Measurements from ENCODE around the gene CITED4.

CITED4 gene

DNA sequence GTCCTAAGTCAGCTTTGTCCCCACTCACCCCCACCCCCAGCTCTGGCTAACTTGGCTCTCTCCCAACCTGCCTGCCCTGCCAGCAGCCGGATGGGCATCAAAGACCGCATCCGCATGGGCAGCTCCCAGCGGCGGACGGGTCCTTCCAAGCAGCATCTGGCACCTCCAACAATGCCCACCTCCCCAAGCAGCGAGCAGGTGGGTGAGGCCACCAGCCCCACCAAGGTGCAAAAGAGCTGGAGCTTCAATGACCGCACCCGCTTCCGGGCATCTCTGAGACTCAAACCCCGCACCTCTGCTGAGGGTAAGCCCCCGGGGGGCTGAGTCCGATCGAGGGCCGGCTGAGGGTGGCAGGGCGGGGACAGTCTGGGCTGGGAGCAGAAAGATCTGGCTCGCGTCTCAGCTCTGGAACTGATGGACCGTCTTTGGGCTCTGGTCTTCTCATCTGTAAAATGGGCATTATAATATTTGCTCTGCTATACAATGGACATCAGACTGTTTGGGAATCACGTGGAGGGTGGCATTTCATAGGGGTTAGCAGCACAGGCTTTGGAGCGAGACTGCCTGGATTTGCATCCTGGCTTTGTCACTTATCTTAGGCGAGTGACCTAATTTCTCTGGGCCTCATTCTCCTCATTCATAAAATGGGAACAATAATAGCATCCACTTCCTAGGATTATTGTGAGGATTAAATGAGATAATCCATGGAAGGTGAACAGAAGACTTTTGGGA lies 31.0 kb downstream of the CITED4 start:
- Histone ChIP-seq H3K27me3 (ENCODE audit: control insufficient read depth, insufficient read depth, low read length) (no peaks in the 10 kb centered on the region), H3K9ac (ENCODE audit: low read length) (no peak overlapping the region), H3K36me3 (ENCODE audit: control insufficient read depth, insufficient read depth, low read length) (no peaks in the 10 kb centered on the region), H3K4me3 (ENCODE audit: low read depth, low read length) (no peak overlapping the region), H3K4me1 (ENCODE audit: control insufficient read depth, insufficient read depth, low read length) (peaks cover 7% of the 10 kb centered on the region), H3K27ac (ENCODE audit: low read depth, low read length) (no peak overlapping the region), H3K9me3 (ENCODE audit: control insufficient read depth, insufficient read depth, low read depth, low read length) (no peaks in the 10 kb centered on the region)

DNA sequence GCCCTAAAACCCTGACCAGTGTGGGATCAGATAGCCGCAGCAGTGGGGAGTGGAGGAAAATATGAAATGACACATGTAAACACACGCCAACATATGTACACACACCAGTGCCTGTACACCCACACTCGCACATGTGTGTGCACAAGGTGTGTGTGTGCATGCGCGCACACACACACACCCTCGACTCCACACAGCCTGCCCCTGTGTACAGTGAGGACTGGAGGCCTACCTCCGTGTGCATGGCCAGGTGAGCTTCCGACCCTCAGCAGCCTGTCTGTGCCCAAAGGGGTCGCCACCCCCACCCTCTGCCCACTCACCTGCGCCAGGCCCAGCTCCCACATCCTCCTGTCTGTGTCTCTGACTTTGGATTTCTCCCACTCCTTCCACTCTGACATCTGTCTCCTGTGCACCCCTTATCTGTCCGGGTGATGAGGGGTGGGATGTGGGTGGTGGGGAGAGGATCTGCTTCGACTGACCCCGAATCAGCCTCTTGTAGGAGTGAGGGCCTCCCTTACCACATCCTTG lies 31.7 kb downstream of the CITED4 start:
- no peaks in the 10 kb centered on the region for H3K9me3 ChIP-seq (ENCODE audit: control insufficient read depth, insufficient read depth, low read depth, low read length)
- H3K27ac ChIP-seq (ENCODE audit: low read depth, low read length): no peak overlapping the region
- H3K9ac ChIP-seq (ENCODE audit: low read length): no peak overlapping the region
- H3K36me3 ChIP-seq (ENCODE audit: control insufficient read depth, insufficient read depth, low read length): no peaks in the 10 kb centered on the region
- H3K4me3 ChIP-seq (ENCODE audit: low read depth, low read length): no peak overlapping the region
- H3K27me3 ChIP-seq (ENCODE audit: control insufficient read depth, insufficient read depth, low read length): no peaks in the 10 kb centered on the region
- peaks cover 14% of the 10 kb centered on the region for H3K4me1 ChIP-seq (ENCODE audit: control insufficient read depth, insufficient read depth, low read length)

DNA sequence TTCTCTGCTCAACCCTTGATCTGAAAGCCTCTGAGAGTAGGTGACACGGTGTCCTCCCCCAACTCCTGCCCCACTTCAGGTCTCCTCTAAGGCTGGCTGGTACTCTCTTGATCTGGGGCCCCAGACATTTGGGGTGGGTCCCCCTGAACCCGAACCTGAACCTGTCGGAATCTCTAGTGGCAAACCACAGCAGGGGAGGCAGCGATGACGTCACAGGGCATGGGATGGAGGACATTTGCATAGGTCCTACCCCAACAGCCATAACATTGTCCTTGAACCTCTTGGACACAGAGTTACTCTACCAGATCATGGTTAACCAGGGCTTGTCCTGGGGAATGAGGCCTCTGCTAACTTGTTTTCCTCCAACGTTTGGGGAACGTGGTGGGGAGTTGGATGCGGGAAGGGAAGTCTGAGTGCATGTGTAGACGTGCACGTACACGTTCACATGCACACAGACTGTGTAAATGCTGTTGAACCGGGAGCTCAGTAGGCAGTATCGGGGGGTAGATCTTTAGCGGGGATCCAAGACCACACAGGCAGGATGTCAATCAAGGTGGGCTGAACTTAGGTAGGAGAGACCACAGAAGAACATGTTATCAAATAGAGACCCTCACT lies 32.4 kb downstream of the CITED4 start:
- Histone ChIP-seq H3K9me3 (ENCODE audit: control insufficient read depth, insufficient read depth, low read depth, low read length) (no peaks in the 10 kb centered on the region), H3K36me3 (ENCODE audit: control insufficient read depth, insufficient read depth, low read length) (no peaks in the 10 kb centered on the region), H3K9ac (ENCODE audit: low read length) (no peak overlapping the region), H3K27ac (ENCODE audit: low read depth, low read length) (no peak overlapping the region), H3K4me1 (ENCODE audit: control insufficient read depth, insufficient read depth, low read length) (peaks cover 17% of the 10 kb centered on the region), H3K27me3 (ENCODE audit: control insufficient read depth, insufficient read depth, low read length) (no peaks in the 10 kb centered on the region), H3K4me3 (ENCODE audit: low read depth, low read length) (no peak overlapping the region)

DNA sequence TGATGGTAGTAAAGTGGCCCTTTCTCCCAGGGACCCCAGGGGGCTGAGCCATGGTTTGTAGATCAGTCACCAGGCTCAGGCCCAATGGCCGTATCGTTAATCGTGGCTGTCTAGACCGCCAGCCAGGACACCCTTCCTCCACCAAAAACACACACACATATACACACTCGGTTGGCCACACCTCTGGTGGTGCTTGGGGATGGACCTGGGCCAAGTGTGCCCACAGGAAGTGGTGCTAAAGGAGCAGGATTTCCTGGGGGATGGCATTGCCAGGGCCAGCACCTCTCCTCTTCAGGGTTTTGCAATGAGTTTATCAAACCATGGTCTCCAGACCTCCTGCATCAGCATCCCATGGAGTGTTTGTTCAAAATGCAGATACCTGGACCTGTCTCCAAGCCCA lies 36.2 kb downstream of the CITED4 start:
- H3K9ac ChIP-seq (ENCODE audit: low read length): peak overlapping the region; percentile 43
- no peaks in the 10 kb centered on the region for H3K9me3 ChIP-seq (ENCODE audit: control insufficient read depth, insufficient read depth, low read depth, low read length)
- H3K27ac ChIP-seq (ENCODE audit: low read depth, low read length): peak overlapping the region; percentile 19; the same call in 1 of the 2 replicates
- H3K36me3 ChIP-seq (ENCODE audit: control insufficient read depth, insufficient read depth, low read length): no peaks in the 10 kb centered on the region
- no peak overlapping the region for H3K4me3 ChIP-seq (ENCODE audit: low read depth, low read length)
- no peaks in the 10 kb centered on the region for H3K27me3 ChIP-seq (ENCODE audit: control insufficient read depth, insufficient read depth, low read length)
- peaks cover 22% of the 10 kb centered on the region for H3K4me1 ChIP-seq (ENCODE audit: control insufficient read depth, insufficient read depth, low read length)

DNA sequence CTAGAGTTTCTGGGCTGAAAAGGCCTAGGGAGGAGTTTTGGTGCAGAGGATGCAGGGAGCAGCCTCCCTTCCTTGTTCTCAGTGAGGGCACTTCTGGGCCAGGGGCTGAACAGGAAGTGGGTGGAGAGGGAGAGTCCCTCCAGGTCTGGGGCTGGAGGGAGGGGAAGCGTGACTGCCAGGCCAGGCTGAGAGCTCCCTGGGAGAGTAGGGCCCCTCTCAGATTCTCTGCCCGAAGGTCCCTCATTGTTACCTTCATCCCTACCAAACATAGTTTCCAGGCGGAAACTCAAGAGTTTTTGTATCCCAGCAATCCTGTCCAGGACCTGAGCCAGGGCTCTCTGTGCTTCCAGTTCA lies 36.8 kb downstream of the CITED4 start:
- no peaks in the 10 kb centered on the region for H3K9me3 ChIP-seq (ENCODE audit: control insufficient read depth, insufficient read depth, low read depth, low read length)
- peaks cover 22% of the 10 kb centered on the region for H3K4me1 ChIP-seq (ENCODE audit: control insufficient read depth, insufficient read depth, low read length)
- no peaks in the 10 kb centered on the region for H3K27me3 ChIP-seq (ENCODE audit: control insufficient read depth, insufficient read depth, low read length)
- peak overlapping the region; percentile 19; the same call in 1 of the 2 replicates for H3K27ac ChIP-seq (ENCODE audit: low read depth, low read length)
- no peak overlapping the region for H3K4me3 ChIP-seq (ENCODE audit: low read depth, low read length)
- no peaks in the 10 kb centered on the region for H3K36me3 ChIP-seq (ENCODE audit: control insufficient read depth, insufficient read depth, low read length)
- H3K9ac ChIP-seq (ENCODE audit: low read length): peak overlapping the region; percentile 43

DNA sequence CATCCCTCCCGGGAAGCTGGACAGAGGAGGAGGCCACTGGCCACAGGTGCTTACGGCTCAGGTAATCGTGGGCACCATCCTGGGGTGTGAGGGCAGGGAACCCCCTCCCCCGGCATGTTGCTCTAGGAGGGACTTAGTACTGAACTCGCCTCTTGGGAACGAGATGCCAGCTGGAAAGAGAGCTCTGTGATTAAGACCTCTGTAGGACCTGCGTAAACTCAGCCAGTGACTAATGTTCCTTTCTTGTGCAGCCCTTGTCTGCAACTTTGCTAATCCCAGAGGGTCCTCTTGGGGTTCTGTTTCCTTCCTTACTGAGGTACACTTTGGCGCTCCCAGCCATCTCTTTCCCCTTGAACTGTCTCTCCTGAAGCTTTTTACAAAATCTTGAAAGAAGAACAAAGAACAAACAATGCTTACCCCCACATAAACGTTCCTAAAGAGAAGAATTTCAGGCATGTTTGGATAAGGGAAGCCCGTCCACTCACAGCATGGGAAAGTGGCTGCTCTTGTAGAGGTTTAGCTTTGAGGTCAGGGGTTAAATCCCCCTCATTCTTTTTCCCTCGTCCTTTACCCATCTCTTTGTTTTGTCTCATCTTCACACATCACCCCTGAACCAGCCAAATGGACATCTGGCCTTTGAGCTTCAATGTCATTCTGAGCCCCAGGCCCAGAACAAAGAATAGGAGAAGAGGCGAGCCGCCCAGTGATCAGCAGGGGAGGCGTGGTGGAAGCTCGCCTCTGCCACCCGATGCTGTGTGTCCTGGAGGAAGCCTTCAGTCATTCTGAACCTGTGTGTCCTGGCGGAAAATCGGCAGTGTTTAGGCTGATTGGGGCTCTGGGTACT lies 37.4 kb downstream of the CITED4 start:
- no peaks in the 10 kb centered on the region for H3K9me3 ChIP-seq (ENCODE audit: control insufficient read depth, insufficient read depth, low read depth, low read length)
- H3K27me3 ChIP-seq (ENCODE audit: control insufficient read depth, insufficient read depth, low read length): no peaks in the 10 kb centered on the region
- H3K9ac ChIP-seq (ENCODE audit: low read length): peak overlapping the region; percentile 43
- H3K36me3 ChIP-seq (ENCODE audit: control insufficient read depth, insufficient read depth, low read length): no peaks in the 10 kb centered on the region
- H3K27ac ChIP-seq (ENCODE audit: low read depth, low read length): peak overlapping the region; percentile 19; the same call in 1 of the 2 replicates
- H3K4me3 ChIP-seq (ENCODE audit: low read depth, low read length): no peak overlapping the region
- H3K4me1 ChIP-seq (ENCODE audit: control insufficient read depth, insufficient read depth, low read length): peaks cover 22% of the 10 kb centered on the region

DNA sequence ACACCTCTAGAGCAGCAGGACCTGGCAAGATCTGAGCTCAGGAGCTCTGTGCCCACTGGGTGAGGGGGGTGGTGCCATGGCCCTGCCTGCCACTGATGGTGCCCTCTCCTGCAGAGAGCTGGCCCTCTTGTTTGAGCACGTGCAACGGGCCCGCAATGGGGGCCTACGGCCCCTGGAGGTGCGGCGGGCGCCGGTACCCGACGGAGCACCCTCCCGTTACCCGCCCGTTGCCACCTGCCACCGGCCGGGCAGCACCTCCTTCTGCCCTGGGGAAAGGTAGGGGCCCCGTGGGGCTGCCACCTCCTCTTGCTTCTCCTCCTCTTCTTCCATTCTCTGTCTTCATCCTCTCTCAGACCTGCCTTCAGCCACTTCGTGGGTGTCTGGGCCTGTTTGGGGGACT lies 38.2 kb downstream of the CITED4 start:
- Histone ChIP-seq H3K4me1 (ENCODE audit: control insufficient read depth, insufficient read depth, low read length) (peaks cover 24% of the 10 kb centered on the region), H3K27me3 (ENCODE audit: control insufficient read depth, insufficient read depth, low read length) (no peaks in the 10 kb centered on the region), H3K27ac (ENCODE audit: low read depth, low read length) (no peak overlapping the region), H3K4me3 (ENCODE audit: low read depth, low read length) (no peak overlapping the region), H3K9me3 (ENCODE audit: control insufficient read depth, insufficient read depth, low read depth, low read length) (no peaks in the 10 kb centered on the region), H3K36me3 (ENCODE audit: control insufficient read depth, insufficient read depth, low read length) (no peaks in the 10 kb centered on the region), H3K9ac (ENCODE audit: low read length) (no peak overlapping the region)

DNA sequence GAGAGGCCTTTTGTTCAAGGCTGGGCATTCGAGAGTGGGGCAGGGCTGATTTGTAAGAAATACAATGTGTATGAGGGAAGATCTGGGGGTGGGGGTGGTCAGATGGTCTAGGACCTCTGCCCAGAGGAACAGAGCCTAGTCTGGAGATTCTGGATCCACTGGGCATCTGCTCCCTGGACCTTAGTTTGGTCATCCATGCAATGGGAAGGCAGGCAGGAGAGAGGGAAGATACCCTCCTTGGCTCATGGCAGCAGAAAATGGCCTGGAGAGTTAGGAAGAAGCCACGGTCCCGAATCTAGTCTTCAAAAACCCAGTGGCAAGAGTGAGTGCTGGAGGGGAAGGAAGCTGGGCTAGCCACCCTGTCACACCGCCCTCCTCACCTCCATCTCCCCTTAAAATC lies 38.8 kb downstream of the CITED4 start:
- Histone ChIP-seq H3K36me3 (ENCODE audit: control insufficient read depth, insufficient read depth, low read length) (no peaks in the 10 kb centered on the region), H3K9me3 (ENCODE audit: control insufficient read depth, insufficient read depth, low read depth, low read length) (no peaks in the 10 kb centered on the region), H3K4me1 (ENCODE audit: control insufficient read depth, insufficient read depth, low read length) (peaks cover 24% of the 10 kb centered on the region), H3K27me3 (ENCODE audit: control insufficient read depth, insufficient read depth, low read length) (peaks cover 1% of the 10 kb centered on the region; the same call in 1 of the 2 replicates), H3K4me3 (ENCODE audit: low read depth, low read length) (no peak overlapping the region), H3K27ac (ENCODE audit: low read depth, low read length) (no peak overlapping the region), H3K9ac (ENCODE audit: low read length) (no peak overlapping the region)

DNA sequence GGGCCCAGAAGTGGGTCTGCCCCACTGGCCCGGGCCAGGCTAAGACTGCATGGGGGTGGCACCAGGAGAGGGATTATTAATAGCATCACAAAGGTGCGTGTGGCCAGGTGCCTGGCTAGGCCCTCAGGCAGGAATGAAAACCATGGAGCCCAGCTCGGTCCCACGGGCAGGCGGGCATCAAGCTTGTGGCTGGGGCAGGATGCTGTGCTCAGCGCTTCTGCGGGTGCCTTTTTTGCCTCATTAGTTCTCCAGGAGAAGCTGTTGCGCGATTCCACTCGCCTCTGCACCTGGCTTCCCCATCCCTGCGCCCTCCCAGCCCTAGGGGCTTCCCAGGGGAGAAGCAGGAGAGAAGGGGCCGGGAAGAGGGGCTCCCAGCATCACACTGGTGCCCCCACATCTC lies 39.3 kb downstream of the CITED4 start:
- no peaks in the 10 kb centered on the region for H3K9me3 ChIP-seq (ENCODE audit: control insufficient read depth, insufficient read depth, low read depth, low read length)
- no peaks in the 10 kb centered on the region for H3K36me3 ChIP-seq (ENCODE audit: control insufficient read depth, insufficient read depth, low read length)
- H3K27ac ChIP-seq (ENCODE audit: low read depth, low read length): no peak overlapping the region
- H3K4me3 ChIP-seq (ENCODE audit: low read depth, low read length): no peak overlapping the region
- no peak overlapping the region for H3K9ac ChIP-seq (ENCODE audit: low read length)
- peaks cover 24% of the 10 kb centered on the region for H3K4me1 ChIP-seq (ENCODE audit: control insufficient read depth, insufficient read depth, low read length)
- H3K27me3 ChIP-seq (ENCODE audit: control insufficient read depth, insufficient read depth, low read length): peaks cover 6% of the 10 kb centered on the region

DNA sequence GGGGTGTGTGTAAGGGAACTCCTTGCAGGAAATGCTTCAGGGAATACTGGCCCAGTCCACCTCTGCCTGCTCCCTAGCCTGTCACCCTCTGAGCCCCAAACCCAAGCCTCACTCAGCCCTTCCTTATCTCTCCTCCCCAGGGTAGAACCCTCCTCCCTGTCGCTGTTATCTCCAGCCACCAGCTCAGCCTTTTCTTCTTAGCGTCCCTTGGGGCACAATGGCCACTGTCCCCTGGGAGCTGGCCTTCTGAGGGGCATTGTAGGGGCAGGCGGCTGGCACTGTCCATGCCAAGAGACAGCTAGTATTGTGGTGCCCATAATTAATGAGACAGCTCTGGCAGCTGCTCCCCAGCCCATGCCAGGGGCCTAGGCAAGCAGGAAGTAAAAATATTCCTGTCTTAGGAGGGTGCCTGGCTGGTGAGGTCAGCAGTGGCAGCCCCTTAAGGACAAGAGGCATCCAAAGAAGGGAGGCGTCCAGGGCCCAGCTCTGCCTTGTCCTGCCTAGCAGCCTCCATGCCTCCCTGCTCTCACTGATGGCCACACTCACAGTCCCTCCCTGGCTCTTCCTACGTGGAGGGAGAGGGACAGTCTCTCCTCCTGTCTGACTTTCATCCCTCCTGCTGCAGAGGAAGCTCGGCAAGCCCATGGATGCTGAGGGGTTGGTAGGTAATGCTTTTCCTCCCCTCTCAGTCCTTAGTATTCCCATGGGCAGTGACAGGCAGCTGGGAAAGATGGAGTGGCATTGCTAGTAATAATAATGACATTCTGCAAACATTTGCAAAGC lies 41.1 kb downstream of the CITED4 start:
- H3K9ac ChIP-seq (ENCODE audit: low read length): no peak overlapping the region
- no peak overlapping the region for H3K27ac ChIP-seq (ENCODE audit: low read depth, low read length)
- peaks cover 24% of the 10 kb centered on the region for H3K27me3 ChIP-seq (ENCODE audit: control insufficient read depth, insufficient read depth, low read length)
- no peaks in the 10 kb centered on the region for H3K36me3 ChIP-seq (ENCODE audit: control insufficient read depth, insufficient read depth, low read length)
- H3K4me1 ChIP-seq (ENCODE audit: control insufficient read depth, insufficient read depth, low read length): peaks cover 23% of the 10 kb centered on the region
- no peak overlapping the region for H3K4me3 ChIP-seq (ENCODE audit: low read depth, low read length)
- no peaks in the 10 kb centered on the region for H3K9me3 ChIP-seq (ENCODE audit: control insufficient read depth, insufficient read depth, low read depth, low read length)

All from HUES6 (cell line).